ENCODE data around the gene TRMT6.
A peak's percentile ranks its signal among the peaks of the same experiment; 100 is the strongest.

Gene TRMT6, protein sequence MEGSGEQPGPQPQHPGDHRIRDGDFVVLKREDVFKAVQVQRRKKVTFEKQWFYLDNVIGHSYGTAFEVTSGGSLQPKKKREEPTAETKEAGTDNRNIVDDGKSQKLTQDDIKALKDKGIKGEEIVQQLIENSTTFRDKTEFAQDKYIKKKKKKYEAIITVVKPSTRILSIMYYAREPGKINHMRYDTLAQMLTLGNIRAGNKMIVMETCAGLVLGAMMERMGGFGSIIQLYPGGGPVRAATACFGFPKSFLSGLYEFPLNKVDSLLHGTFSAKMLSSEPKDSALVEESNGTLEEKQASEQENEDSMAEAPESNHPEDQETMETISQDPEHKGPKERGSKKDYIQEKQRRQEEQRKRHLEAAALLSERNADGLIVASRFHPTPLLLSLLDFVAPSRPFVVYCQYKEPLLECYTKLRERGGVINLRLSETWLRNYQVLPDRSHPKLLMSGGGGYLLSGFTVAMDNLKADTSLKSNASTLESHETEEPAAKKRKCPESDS

DNA sequence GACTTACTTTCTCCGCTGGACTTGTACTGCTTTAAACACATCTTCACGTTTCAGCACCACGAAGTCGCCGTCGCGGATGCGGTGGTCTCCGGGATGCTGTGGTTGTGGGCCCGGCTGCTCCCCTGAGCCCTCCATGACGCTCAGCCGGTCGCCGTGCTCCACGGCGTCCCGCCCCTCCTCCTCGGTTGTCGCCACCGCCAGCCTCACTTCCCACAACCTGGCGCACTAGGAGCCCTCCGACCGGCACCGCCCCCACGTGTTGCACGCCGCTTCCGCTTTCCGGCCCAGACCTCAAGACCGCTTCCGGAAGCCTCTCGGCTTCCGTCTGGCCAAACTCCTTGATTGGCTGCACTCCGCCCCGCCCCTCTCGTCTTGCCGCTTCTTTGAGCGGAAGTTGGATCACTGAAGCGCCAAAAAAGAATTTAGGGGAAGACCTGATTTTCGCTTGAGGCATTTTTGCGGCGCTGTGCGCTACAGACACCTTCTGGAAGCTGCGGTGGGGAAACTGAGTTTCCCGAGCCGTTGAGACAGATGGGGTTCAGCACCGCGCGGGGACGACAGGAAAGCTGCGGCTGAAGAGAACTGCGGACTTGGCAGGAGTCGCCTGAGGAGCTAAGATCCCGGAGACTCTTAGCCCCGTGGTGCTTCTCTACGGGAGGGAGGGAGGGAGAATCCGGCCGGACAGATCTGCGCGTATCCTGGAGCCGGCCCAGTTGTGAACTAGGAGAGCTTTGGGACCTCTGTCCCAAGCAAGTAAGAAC lies at the start of gene TRMT6, which contains the start of gene MCM8:
Gene TRMT6, minus strand, starts transcription at position 263 of the 761 bp plus-strand sequence. Its CDS starts 128 bp downstream, at position 135.
Gene MCM8, plus strand, starts transcription at position 382 of the 761 bp plus-strand sequence. CDS start 1,364 bp downstream, outside the sequence.
- peaks cover 6% of the 10 kb centered on the region; the same call in 1 of the 2 replicates for H3K4me1 ChIP-seq (ENCODE audit: control insufficient read depth, insufficient read depth, low read length)
- no peaks in the 10 kb centered on the region for H3K27me3 ChIP-seq (ENCODE audit: control insufficient read depth, insufficient read depth, low read length)
- H3K27ac ChIP-seq (ENCODE audit: low read depth, low read length), result peak within 1 kb of the TSS; percentile 97
- H3K9ac ChIP-seq (ENCODE audit: low read depth, low read length), result peak within 1 kb of the TSS; percentile 80
- H3K9me3 ChIP-seq (ENCODE audit: control insufficient read depth, insufficient read depth, low read length), result no peaks in the 10 kb centered on the region
- H3K36me3 ChIP-seq (ENCODE audit: control insufficient read depth, insufficient read depth, low read length), result peaks cover 62% of the 10 kb centered on the region
- H3K4me3 ChIP-seq (ENCODE audit: low read depth, low read length), result peak within 1 kb of the TSS; percentile 94

GRCh38 chr20:5999783-6000182 lies 49.5 kb upstream of the TRMT6 start:
- peaks cover 29% of the 10 kb centered on the region for H3K36me3 ChIP-seq (ENCODE audit: control insufficient read depth, insufficient read depth, low read length)

GRCh38 chr20:5996765-5997164 lies 46.4 kb upstream of the TRMT6 start:
- Histone ChIP-seq H3K4me1 (ENCODE audit: control insufficient read depth, insufficient read depth, low read length) (no peaks in the 10 kb centered on the region; the same call in 1 of the 2 replicates), H3K36me3 (ENCODE audit: control insufficient read depth, insufficient read depth, low read length) (peaks cover 58% of the 10 kb centered on the region), H3K27me3 (ENCODE audit: control insufficient read depth, insufficient read depth, low read length) (no peaks in the 10 kb centered on the region), H3K4me3 (ENCODE audit: low read depth, low read length) (no peak overlapping the region), H3K9me3 (ENCODE audit: control insufficient read depth, insufficient read depth, low read length) (no peaks in the 10 kb centered on the region), H3K9ac (ENCODE audit: low read depth, low read length) (no peak overlapping the region), H3K27ac (ENCODE audit: low read depth, low read length) (no peak overlapping the region)

More at GRCh38 chr20:5999783-6000182, 49.5 kb upstream of the TRMT6 start:
- peaks cover under 1% of the 10 kb centered on the region; the same call in 1 of the 2 replicates for H3K4me1 ChIP-seq (ENCODE audit: control insufficient read depth, insufficient read depth, low read length)
- H3K4me3 ChIP-seq (ENCODE audit: low read depth, low read length), result no peak overlapping the region
- H3K27me3 ChIP-seq (ENCODE audit: control insufficient read depth, insufficient read depth, low read length), result no peaks in the 10 kb centered on the region
- H3K9ac ChIP-seq (ENCODE audit: low read depth, low read length), result no peak overlapping the region
- H3K27ac ChIP-seq (ENCODE audit: low read depth, low read length), result no peak overlapping the region
- no peaks in the 10 kb centered on the region for H3K9me3 ChIP-seq (ENCODE audit: control insufficient read depth, insufficient read depth, low read length)

- peaks cover 87% of the 10 kb centered on the region for H3K36me3 ChIP-seq (ENCODE audit: control insufficient read depth, insufficient read depth, low read length)
- H3K27ac ChIP-seq (ENCODE audit: low read depth, low read length), result no peak overlapping the region
- no peaks in the 10 kb centered on the region for H3K4me1 ChIP-seq (ENCODE audit: control insufficient read depth, insufficient read depth, low read length)
- no peaks in the 10 kb centered on the region for H3K27me3 ChIP-seq (ENCODE audit: control insufficient read depth, insufficient read depth, low read length)
- no peak overlapping the region for H3K9ac ChIP-seq (ENCODE audit: low read depth, low read length)
- H3K4me3 ChIP-seq (ENCODE audit: low read depth, low read length), result no peak overlapping the region
- no peaks in the 10 kb centered on the region for H3K9me3 ChIP-seq (ENCODE audit: control insufficient read depth, insufficient read depth, low read length)
Measured at GRCh38 chr20:5991623-5992441, 41.5 kb upstream of the TRMT6 start.

- Histone ChIP-seq H3K36me3 (ENCODE audit: control insufficient read depth, insufficient read depth, low read length) (peaks cover 90% of the 10 kb centered on the region), H3K9me3 (ENCODE audit: control insufficient read depth, insufficient read depth, low read length) (no peaks in the 10 kb centered on the region), H3K27ac (ENCODE audit: low read depth, low read length) (no peak overlapping the region), H3K9ac (ENCODE audit: low read depth, low read length) (no peak overlapping the region), H3K4me3 (ENCODE audit: low read depth, low read length) (no peak overlapping the region), H3K4me1 (ENCODE audit: control insufficient read depth, insufficient read depth, low read length) (no peaks in the 10 kb centered on the region), H3K27me3 (ENCODE audit: control insufficient read depth, insufficient read depth, low read length) (no peaks in the 10 kb centered on the region)
Measured at GRCh38 chr20:5990946-5991345, 40.6 kb upstream of the TRMT6 start.

- no peak overlapping the region for H3K9ac ChIP-seq (ENCODE audit: low read depth, low read length)
Measured at GRCh38 chr20:5989539-5989938, 39.2 kb upstream of the TRMT6 start.

GRCh38 chr20:5987383-5987782 lies 37.0 kb upstream of the TRMT6 start:
- Histone ChIP-seq H3K9me3 (ENCODE audit: control insufficient read depth, insufficient read depth, low read length) (no peaks in the 10 kb centered on the region), H3K27me3 (ENCODE audit: control insufficient read depth, insufficient read depth, low read length) (no peaks in the 10 kb centered on the region), H3K27ac (ENCODE audit: low read depth, low read length) (no peak overlapping the region), H3K36me3 (ENCODE audit: control insufficient read depth, insufficient read depth, low read length) (peaks cover 88% of the 10 kb centered on the region), H3K4me1 (ENCODE audit: control insufficient read depth, insufficient read depth, low read length) (no peaks in the 10 kb centered on the region), H3K4me3 (ENCODE audit: low read depth, low read length) (no peak overlapping the region), H3K9ac (ENCODE audit: low read depth, low read length) (no peak overlapping the region)

More at GRCh38 chr20:5989539-5989938, 39.2 kb upstream of the TRMT6 start:
- Histone ChIP-seq H3K4me3 (ENCODE audit: low read depth, low read length) (no peak overlapping the region), H3K4me1 (ENCODE audit: control insufficient read depth, insufficient read depth, low read length) (no peaks in the 10 kb centered on the region), H3K9me3 (ENCODE audit: control insufficient read depth, insufficient read depth, low read length) (no peaks in the 10 kb centered on the region), H3K27ac (ENCODE audit: low read depth, low read length) (no peak overlapping the region), H3K27me3 (ENCODE audit: control insufficient read depth, insufficient read depth, low read length) (no peaks in the 10 kb centered on the region), H3K36me3 (ENCODE audit: control insufficient read depth, insufficient read depth, low read length) (peaks cover 86% of the 10 kb centered on the region)

DNA sequence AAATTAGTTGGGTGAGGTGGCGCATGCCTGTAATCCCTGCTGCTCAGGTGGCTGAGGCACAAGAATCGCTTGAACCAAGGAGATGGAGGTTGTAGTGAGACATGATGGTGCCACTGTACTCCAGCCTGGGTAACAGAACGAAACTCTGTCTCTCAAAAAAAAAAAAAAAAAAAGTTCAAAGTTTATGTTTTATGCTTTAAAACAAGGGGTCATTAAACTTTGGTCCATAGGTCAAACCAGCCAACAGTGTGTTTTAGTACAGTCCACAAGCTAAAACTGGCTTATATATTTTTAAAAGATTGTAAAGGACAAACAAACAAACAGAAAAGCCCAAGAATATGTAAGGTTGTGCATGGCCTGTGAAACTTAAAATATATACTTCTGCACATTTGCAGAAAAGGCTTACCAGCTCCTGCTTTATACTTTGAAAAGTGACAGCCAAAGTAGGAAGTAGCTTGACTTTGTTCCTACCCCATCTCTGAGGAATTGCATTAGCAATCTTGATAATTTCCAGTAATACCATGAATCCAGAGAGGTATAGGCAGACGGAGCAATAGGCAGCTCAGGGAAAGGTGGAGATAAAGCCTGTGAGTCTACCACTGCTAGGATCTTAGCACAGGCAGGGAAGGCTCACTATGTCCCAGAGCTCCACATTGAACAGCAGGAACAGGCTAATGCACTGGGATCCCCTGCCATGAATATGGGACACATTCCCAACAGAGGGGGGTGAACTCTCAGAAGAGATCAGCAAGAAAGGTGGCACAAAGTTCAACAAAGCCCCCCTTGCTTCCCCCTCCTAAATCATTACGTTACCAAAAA lies 30.6 kb upstream of the TRMT6 start:
- no peak overlapping the region for H3K27ac ChIP-seq (ENCODE audit: low read depth, low read length)
- H3K27me3 ChIP-seq (ENCODE audit: control insufficient read depth, insufficient read depth, low read length), result no peaks in the 10 kb centered on the region
- peaks cover 79% of the 10 kb centered on the region for H3K36me3 ChIP-seq (ENCODE audit: control insufficient read depth, insufficient read depth, low read length)
- H3K9ac ChIP-seq (ENCODE audit: low read depth, low read length), result no peak overlapping the region
- no peaks in the 10 kb centered on the region for H3K4me1 ChIP-seq (ENCODE audit: control insufficient read depth, insufficient read depth, low read length)
- H3K9me3 ChIP-seq (ENCODE audit: control insufficient read depth, insufficient read depth, low read length), result no peaks in the 10 kb centered on the region
- H3K4me3 ChIP-seq (ENCODE audit: low read depth, low read length), result no peak overlapping the region

GRCh38 chr20:5979801-5980200 lies 29.5 kb upstream of the TRMT6 start:
- Histone ChIP-seq H3K9ac (ENCODE audit: low read depth, low read length) (no peak overlapping the region), H3K27ac (ENCODE audit: low read depth, low read length) (no peak overlapping the region), H3K4me3 (ENCODE audit: low read depth, low read length) (no peak overlapping the region), H3K27me3 (ENCODE audit: control insufficient read depth, insufficient read depth, low read length) (no peaks in the 10 kb centered on the region), H3K4me1 (ENCODE audit: control insufficient read depth, insufficient read depth, low read length) (no peaks in the 10 kb centered on the region), H3K9me3 (ENCODE audit: control insufficient read depth, insufficient read depth, low read length) (no peaks in the 10 kb centered on the region), H3K36me3 (ENCODE audit: control insufficient read depth, insufficient read depth, low read length) (peaks cover 80% of the 10 kb centered on the region)

DNA sequence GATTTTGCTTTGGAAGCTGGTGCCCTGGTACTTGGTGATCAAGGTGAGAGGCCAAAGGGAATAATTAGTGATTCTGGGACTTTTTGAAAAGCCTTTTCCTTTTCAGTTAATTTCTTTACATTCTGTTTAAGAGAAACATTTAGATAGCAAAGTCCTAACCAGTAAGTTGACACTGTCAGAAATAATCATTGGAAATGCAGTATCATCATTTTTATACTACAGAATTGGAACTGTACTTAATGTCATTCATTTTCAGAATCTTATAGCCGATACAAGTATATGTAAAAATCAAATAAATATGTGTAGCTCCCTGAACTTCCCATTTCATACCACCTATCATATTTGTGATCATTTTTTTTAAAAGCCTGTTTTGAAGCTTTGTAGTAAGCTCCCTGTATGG lies 27.6 kb upstream of the TRMT6 start:
- Histone ChIP-seq H3K27me3 (ENCODE audit: control insufficient read depth, insufficient read depth, low read length) (no peaks in the 10 kb centered on the region), H3K36me3 (ENCODE audit: control insufficient read depth, insufficient read depth, low read length) (peaks cover 79% of the 10 kb centered on the region), H3K27ac (ENCODE audit: low read depth, low read length) (no peak overlapping the region), H3K4me3 (ENCODE audit: low read depth, low read length) (no peak overlapping the region), H3K4me1 (ENCODE audit: control insufficient read depth, insufficient read depth, low read length) (no peaks in the 10 kb centered on the region), H3K9ac (ENCODE audit: low read depth, low read length) (no peak overlapping the region), H3K9me3 (ENCODE audit: control insufficient read depth, insufficient read depth, low read length) (no peaks in the 10 kb centered on the region)
